Testis (tissue), 2 donors: Measurements from ENCODE around the gene NOD2.

Experiments
- POLR2A ChIP-seq: fragments of 450-650 bp; IDR thresholded peaks from one replicate; pipeline ENCODE4 v1.6.1; 2017; ENCODE audit warnings: antibody characterized with exemption, mild to moderate bottlenecking, moderate library complexity
- TF ChIP-seq, protein P1 (sequence below), 3 experiments: fragments of 450-650 bp in 2 of 3; fragments of 200-600 bp in 1 of 3; sonication (generic) in 1 of 3; IDR thresholded peaks; one replicate each; pipeline ENCODE4 v1.5.1; 2016 to 2019; ENCODE audit warnings: antibody characterized with exemption in 3 of 3, mild to moderate bottlenecking in 2 of 3, moderate library complexity in 1 of 3

DNA sequence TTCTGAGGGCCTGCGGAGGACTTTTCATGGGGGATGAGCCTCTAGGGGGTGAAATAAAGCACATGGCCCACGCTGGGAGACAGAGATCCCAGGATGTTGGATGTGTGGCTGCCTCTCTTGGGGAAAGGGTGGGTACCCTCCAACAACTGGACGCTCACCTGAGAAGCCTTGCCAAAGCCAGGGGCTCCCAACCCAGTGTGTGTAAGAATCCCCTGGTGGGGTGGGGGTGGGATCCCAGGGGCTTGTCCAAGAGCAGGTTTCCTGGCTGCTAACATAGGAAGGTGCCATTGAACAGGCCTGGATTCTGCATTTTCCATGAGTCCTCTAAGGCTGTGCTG, 12.9 kb upstream of the NOD2 start:
- TF ChIP-seq, protein P1, sequence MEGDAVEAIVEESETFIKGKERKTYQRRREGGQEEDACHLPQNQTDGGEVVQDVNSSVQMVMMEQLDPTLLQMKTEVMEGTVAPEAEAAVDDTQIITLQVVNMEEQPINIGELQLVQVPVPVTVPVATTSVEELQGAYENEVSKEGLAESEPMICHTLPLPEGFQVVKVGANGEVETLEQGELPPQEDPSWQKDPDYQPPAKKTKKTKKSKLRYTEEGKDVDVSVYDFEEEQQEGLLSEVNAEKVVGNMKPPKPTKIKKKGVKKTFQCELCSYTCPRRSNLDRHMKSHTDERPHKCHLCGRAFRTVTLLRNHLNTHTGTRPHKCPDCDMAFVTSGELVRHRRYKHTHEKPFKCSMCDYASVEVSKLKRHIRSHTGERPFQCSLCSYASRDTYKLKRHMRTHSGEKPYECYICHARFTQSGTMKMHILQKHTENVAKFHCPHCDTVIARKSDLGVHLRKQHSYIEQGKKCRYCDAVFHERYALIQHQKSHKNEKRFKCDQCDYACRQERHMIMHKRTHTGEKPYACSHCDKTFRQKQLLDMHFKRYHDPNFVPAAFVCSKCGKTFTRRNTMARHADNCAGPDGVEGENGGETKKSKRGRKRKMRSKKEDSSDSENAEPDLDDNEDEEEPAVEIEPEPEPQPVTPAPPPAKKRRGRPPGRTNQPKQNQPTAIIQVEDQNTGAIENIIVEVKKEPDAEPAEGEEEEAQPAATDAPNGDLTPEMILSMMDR (IDR thresholded peaks at IDR 0.05) = no peak
- TF ChIP-seq POLR2A = no peak
